Measurements from ENCODE around the gene REG3G.

The REG3G gene

GRCh38 chr2:78992807-78993517 is 32.5 kb upstream of the REG3G start:
- no peak for DNase-seq (ENCODE audit: low read depth)
- Histone ChIP-seq H3K36me3 (ENCODE audit: control insufficient read depth, insufficient read depth, low read length, severe bottlenecking) (no peaks in the 10 kb centered on the region), H3K27me3 (replicated peaks; ENCODE audit: control insufficient read depth, insufficient read depth, low read length) (peaks cover 33% of the 10 kb centered on the region), H3K4me3 (ENCODE audit: low read length) (no peak overlapping the region), H3K9me3 (ENCODE audit: control insufficient read depth, low read length) (no peaks in the 10 kb centered on the region), H3K9ac (ENCODE audit: low read length) (no peak overlapping the region), H3K4me1 (ENCODE audit: control insufficient read depth, insufficient read depth, low read length) (no peaks in the 10 kb centered on the region)

GRCh38 chr2:78993518-78994148 is 31.9 kb upstream of the REG3G start:
- Histone ChIP-seq H3K9me3 (ENCODE audit: control insufficient read depth, low read length) (no peaks in the 10 kb centered on the region), H3K27me3 (replicated peaks; ENCODE audit: control insufficient read depth, insufficient read depth, low read length) (peaks cover 38% of the 10 kb centered on the region), H3K4me1 (ENCODE audit: control insufficient read depth, insufficient read depth, low read length) (no peaks in the 10 kb centered on the region), H3K36me3 (ENCODE audit: control insufficient read depth, insufficient read depth, low read length, severe bottlenecking) (no peaks in the 10 kb centered on the region), H3K4me3 (ENCODE audit: low read length) (no peak overlapping the region), H3K9ac (ENCODE audit: low read length) (no peak overlapping the region)
- no peak for DNase-seq (ENCODE audit: low read depth)

- no peaks in the 10 kb centered on the region for H3K4me1 ChIP-seq (ENCODE audit: control insufficient read depth, insufficient read depth, low read length)
- DNase-seq (ENCODE audit: low read depth) = no peak
- H3K27me3 ChIP-seq (replicated peaks; ENCODE audit: control insufficient read depth, insufficient read depth, low read length) = peaks cover 38% of the 10 kb centered on the region
Observed at GRCh38 chr2:78994789-78995188, 30.7 kb upstream of the REG3G start.

GRCh38 chr2:78999406-78999805 is 26.1 kb upstream of the REG3G start:
- H3K4me3 ChIP-seq (ENCODE audit: low read length) = no peak overlapping the region
- peak; percentile 28 for DNase-seq (ENCODE audit: low read depth)
- no peaks in the 10 kb centered on the region for H3K36me3 ChIP-seq (ENCODE audit: control insufficient read depth, insufficient read depth, low read length, severe bottlenecking)
- no peaks in the 10 kb centered on the region for H3K9me3 ChIP-seq (ENCODE audit: control insufficient read depth, low read length)
- H3K27me3 ChIP-seq (replicated peaks; ENCODE audit: control insufficient read depth, insufficient read depth, low read length) = peaks cover 21% of the 10 kb centered on the region
- H3K9ac ChIP-seq (ENCODE audit: low read length) = no peak overlapping the region
- H3K4me1 ChIP-seq (ENCODE audit: control insufficient read depth, insufficient read depth, low read length) = no peaks in the 10 kb centered on the region

More at GRCh38 chr2:78994789-78995188, 30.7 kb upstream of the REG3G start:
- H3K4me3 ChIP-seq (ENCODE audit: low read length) = no peak overlapping the region
- H3K36me3 ChIP-seq (ENCODE audit: control insufficient read depth, insufficient read depth, low read length, severe bottlenecking) = no peaks in the 10 kb centered on the region
- H3K9ac ChIP-seq (ENCODE audit: low read length) = no peak overlapping the region
- H3K9me3 ChIP-seq (ENCODE audit: control insufficient read depth, low read length) = no peaks in the 10 kb centered on the region

GRCh38 chr2:79000008-79000576 is 25.4 kb upstream of the REG3G start:
- no peaks in the 10 kb centered on the region for H3K36me3 ChIP-seq (ENCODE audit: control insufficient read depth, insufficient read depth, low read length, severe bottlenecking)
- DNase-seq (ENCODE audit: low read depth) = no peak

GRCh38 chr2:79001285-79001684 is 24.2 kb upstream of the REG3G start:
- no peak for DNase-seq (ENCODE audit: low read depth)
- Histone ChIP-seq H3K4me1 (ENCODE audit: control insufficient read depth, insufficient read depth, low read length) (no peaks in the 10 kb centered on the region), H3K9me3 (ENCODE audit: control insufficient read depth, low read length) (no peaks in the 10 kb centered on the region)

More at GRCh38 chr2:79000008-79000576, 25.4 kb upstream of the REG3G start:
- Histone ChIP-seq H3K4me1 (ENCODE audit: control insufficient read depth, insufficient read depth, low read length) (no peaks in the 10 kb centered on the region), H3K9ac (ENCODE audit: low read length) (no peak overlapping the region), H3K27me3 (replicated peaks; ENCODE audit: control insufficient read depth, insufficient read depth, low read length) (peaks cover 14% of the 10 kb centered on the region), H3K9me3 (ENCODE audit: control insufficient read depth, low read length) (no peaks in the 10 kb centered on the region), H3K4me3 (ENCODE audit: low read length) (no peak overlapping the region)

GRCh38 chr2:79004680-79005079 is 20.8 kb upstream of the REG3G start:
- no peak for DNase-seq (ENCODE audit: low read depth)
- no peak overlapping the region for H3K4me3 ChIP-seq (ENCODE audit: low read length)
- H3K9me3 ChIP-seq (ENCODE audit: control insufficient read depth, low read length) = no peaks in the 10 kb centered on the region
- no peak overlapping the region for H3K9ac ChIP-seq (ENCODE audit: low read length)
- H3K36me3 ChIP-seq (ENCODE audit: control insufficient read depth, insufficient read depth, low read length, severe bottlenecking) = no peaks in the 10 kb centered on the region
- H3K27me3 ChIP-seq (replicated peaks; ENCODE audit: control insufficient read depth, insufficient read depth, low read length) = no peaks in the 10 kb centered on the region
- no peaks in the 10 kb centered on the region for H3K4me1 ChIP-seq (ENCODE audit: control insufficient read depth, insufficient read depth, low read length)

More at GRCh38 chr2:79001285-79001684, 24.2 kb upstream of the REG3G start:
- H3K4me3 ChIP-seq (ENCODE audit: low read length) = no peak overlapping the region
- H3K36me3 ChIP-seq (ENCODE audit: control insufficient read depth, insufficient read depth, low read length, severe bottlenecking) = no peaks in the 10 kb centered on the region
- peaks cover 10% of the 10 kb centered on the region for H3K27me3 ChIP-seq (replicated peaks; ENCODE audit: control insufficient read depth, insufficient read depth, low read length)
- H3K9ac ChIP-seq (ENCODE audit: low read length) = no peak overlapping the region

GRCh38 chr2:79005216-79005615 is 20.3 kb upstream of the REG3G start:
- no peaks in the 10 kb centered on the region for H3K36me3 ChIP-seq (ENCODE audit: control insufficient read depth, insufficient read depth, low read length, severe bottlenecking)
- no peak overlapping the region for H3K4me3 ChIP-seq (ENCODE audit: low read length)

GRCh38 chr2:79009388-79009787 is 16.1 kb upstream of the REG3G start:
- Histone ChIP-seq H3K9ac (ENCODE audit: low read length) (no peak overlapping the region), H3K36me3 (ENCODE audit: control insufficient read depth, insufficient read depth, low read length, severe bottlenecking) (no peaks in the 10 kb centered on the region), H3K4me1 (ENCODE audit: control insufficient read depth, insufficient read depth, low read length) (no peaks in the 10 kb centered on the region), H3K9me3 (ENCODE audit: control insufficient read depth, low read length) (no peaks in the 10 kb centered on the region), H3K4me3 (ENCODE audit: low read length) (no peak overlapping the region), H3K27me3 (replicated peaks; ENCODE audit: control insufficient read depth, insufficient read depth, low read length) (no peaks in the 10 kb centered on the region)
- DNase-seq (ENCODE audit: low read depth) = no peak

More at GRCh38 chr2:79005216-79005615, 20.3 kb upstream of the REG3G start:
- H3K4me1 ChIP-seq (ENCODE audit: control insufficient read depth, insufficient read depth, low read length) = no peaks in the 10 kb centered on the region
- H3K9me3 ChIP-seq (ENCODE audit: control insufficient read depth, low read length) = no peaks in the 10 kb centered on the region
- H3K27me3 ChIP-seq (replicated peaks; ENCODE audit: control insufficient read depth, insufficient read depth, low read length) = no peaks in the 10 kb centered on the region
- H3K9ac ChIP-seq (ENCODE audit: low read length) = no peak overlapping the region
- no peak for DNase-seq (ENCODE audit: low read depth)

GRCh38 chr2:79011496-79011895 is 14.0 kb upstream of the REG3G start:
- no peaks in the 10 kb centered on the region for H3K4me1 ChIP-seq (ENCODE audit: control insufficient read depth, insufficient read depth, low read length)
- no peak overlapping the region for H3K9ac ChIP-seq (ENCODE audit: low read length)
- no peak for DNase-seq (ENCODE audit: low read depth)
- H3K36me3 ChIP-seq (ENCODE audit: control insufficient read depth, insufficient read depth, low read length, severe bottlenecking) = no peaks in the 10 kb centered on the region
- H3K9me3 ChIP-seq (ENCODE audit: control insufficient read depth, low read length) = no peaks in the 10 kb centered on the region
- no peaks in the 10 kb centered on the region for H3K27me3 ChIP-seq (replicated peaks; ENCODE audit: control insufficient read depth, insufficient read depth, low read length)
- no peak overlapping the region for H3K4me3 ChIP-seq (ENCODE audit: low read length)

- Histone ChIP-seq H3K9ac (ENCODE audit: low read length) (no peak overlapping the region), H3K4me3 (ENCODE audit: low read length) (no peak overlapping the region), H3K36me3 (ENCODE audit: control insufficient read depth, insufficient read depth, low read length, severe bottlenecking) (no peaks in the 10 kb centered on the region), H3K27me3 (replicated peaks; ENCODE audit: control insufficient read depth, insufficient read depth, low read length) (no peaks in the 10 kb centered on the region), H3K9me3 (ENCODE audit: control insufficient read depth, low read length) (no peaks in the 10 kb centered on the region), H3K4me1 (ENCODE audit: control insufficient read depth, insufficient read depth, low read length) (no peaks in the 10 kb centered on the region)
- DNase-seq (ENCODE audit: low read depth) = no peak
Observed at GRCh38 chr2:79013629-79014028, 11.9 kb upstream of the REG3G start.

Measured in adipocyte (in vitro differentiated cells).